ENCODE results near the gene LINGO1. TPM values are rescaled to one million over a fixed set of nuclear protein-coding genes. Genes with fewer than 3 reads are reported as not detected.

The LINGO1 gene
- total and polyA plus RNA-seq, 2 of the 8 experiments (the other 6 are each of a cell fraction or from before 2014, with no cell fraction given), result 57.1 to 114 TPM

- no peaks in the 10 kb centered on the region for H3K79me2 ChIP-seq (ENCODE audit: control insufficient read depth in 1 of 2, insufficient read depth in 2 of 2, low read length in 2 of 2)
Measured at GRCh38 chr15:77571741-77572140, 61.0 kb downstream of the LINGO1 start.

More at GRCh38 chr15:77571741-77572140, 61.0 kb downstream of the LINGO1 start:
- Histone ChIP-seq H3K14ac (ENCODE audit: insufficient read length) (no peak overlapping the region), H3K23ac (ENCODE audit: insufficient read length) (no peak overlapping the region), H3K9me3 (ENCODE audit: insufficient read depth in 2 of 2, low read depth in 1 of 2, low read length in 1 of 2) (no peaks in the 10 kb centered on the region), H3K56ac (replicated peaks; ENCODE audit: insufficient read length, low read depth, low read length) (no peak overlapping the region), H3K18ac (ENCODE audit: extremely low read depth, low read length) (no peak overlapping the region), H3K23me2 (ENCODE audit: low read depth, low read length) (peaks cover 2% of the 10 kb centered on the region; the same call in 1 of the 2 replicates), H3K4me3 (ENCODE audit: extremely low read depth in 1 of 4, insufficient read depth in 2 of 4, low read depth in 3 of 4, low read length in 4 of 4) (no peak overlapping the region), H3K36me3 (ENCODE audit: control insufficient read depth in 2 of 4, insufficient read depth in 4 of 4, low read length in 3 of 4) (no peaks in the 10 kb centered on the region), H2BK20ac (ENCODE audit: low read length) (no peak overlapping the region), H4K91ac (replicated peaks; ENCODE audit: insufficient read length, low read length) (no peak overlapping the region), H2AFZ (ENCODE audit: low read length) (no peak overlapping the region), H2BK120ac (replicated peaks; ENCODE audit: low read depth, low read length) (no peak overlapping the region), H3K79me1 (ENCODE audit: low read depth, low read length) (no peaks in the 10 kb centered on the region), H3K27ac (ENCODE audit: low read depth, low read length) (no peak overlapping the region), H4K5ac (ENCODE audit: insufficient read length, low read depth, low read length) (no peak overlapping the region), H2BK5ac (ENCODE audit: low read depth, low read length) (no peak overlapping the region), H3K4me1 (replicated peaks in 1 of 4; ENCODE audit: control insufficient read depth in 3 of 4, insufficient read depth in 4 of 4, low read length in 3 of 4) (peaks cover 0 to 13% (median 7%) of the 10 kb centered on the region in 4 experiments; a peak in 6 of 7 replicates), H2BK12ac (ENCODE audit: low read depth, low read length) (no peak overlapping the region), H4K20me1 (replicated peaks in 1 of 2; ENCODE audit: control insufficient read depth in 1 of 2, insufficient read depth in 2 of 2, low read length in 2 of 2) (no peaks in the 10 kb centered on the region), H2BK15ac (ENCODE audit: low read length) (no peak overlapping the region), H3K4ac (replicated peaks; ENCODE audit: insufficient read length, low read depth, low read length) (no peak overlapping the region), H3K27me3 (replicated peaks in 1 of 4; ENCODE audit: control insufficient read depth in 3 of 4, extremely low read depth in 1 of 4, insufficient read depth in 3 of 4, low read length in 3 of 4) (no peaks in the 10 kb centered on the region), H3K4me2 (ENCODE audit: insufficient read depth in 1 of 2, low read depth in 2 of 2, low read length in 2 of 2) (no peak overlapping the region), H3K9ac (replicated peaks in 1 of 4; ENCODE audit: extremely low read depth in 1 of 4, low read depth in 3 of 4, low read length in 3 of 4) (no peak overlapping the region), H2AK5ac (ENCODE audit: low read depth, low read length) (no peak overlapping the region), H4K8ac (ENCODE audit: extremely low read depth, insufficient read depth, low read length) (no peak overlapping the region)
- POLR2A ChIA-PET (ENCODE audit: partially characterized antibody), result no interaction called here
- DNase-seq (ENCODE audit: low read depth in 1 of 2, low spot score in 2 of 2) (no peak), FAIRE-seq (no peak)
- TF ChIP-seq KDM5A (IDR thresholded peaks at IDR 0.05; ENCODE audit: low read length) (no peak), NANOG (IDR thresholded peaks at IDR 0.05; ENCODE audit: insufficient read depth, low read depth, low read length, poor library complexity, severe bottlenecking) (no peak), SRF (IDR thresholded peaks at IDR 0.05; ENCODE audit: low read depth, low read length) (no peak), ZNF274 (IDR thresholded peaks at IDR 0.05; ENCODE audit: borderline replicate concordance, extremely low read depth, low read length) (no peak), POU5F1 (IDR thresholded peaks at IDR 0.05; ENCODE audit: low read depth, low read length) (no peak), CEBPB (IDR thresholded peaks at IDR 0.05; ENCODE audit: low read depth, low read length) (no peak), EP300 (IDR thresholded peaks at IDR 0.05; ENCODE audit: borderline replicate concordance in 1 of 2, low read depth in 2 of 2, low read length in 2 of 2) (no peak), CBX5 (IDR thresholded peaks at IDR 0.05; ENCODE audit: low read depth, low read length) (no peak), SP4 (IDR thresholded peaks at IDR 0.05; ENCODE audit: low read length) (no peak)
- CTCF ChIA-PET (ENCODE audit: partially characterized antibody), result interaction anchor here (0.6 to 11.7 kb wide), 5 partner anchors 11 to 204 kb away, joined by 3 to 74 read pairs (median 3); no protein-coding TSS in a partner anchor
- 84% methylated on average over 15 of the region's 15 CpGs; no CpG with 5 or more reads in 1 of the 2 experiments for WGBS, 2 experiments (ENCODE audit: extremely low coverage in 1 of 2, insufficient coverage in 1 of 2, insufficient read length in 1 of 2, insufficient replicate concordance in 2 of 2, low coverage in 1 of 2, low lambda C conversion rate in 2 of 2, missing lambda C conversion rate in 1 of 2)

All from H1 (cell line).